Fibroblast of lung (primary cell): Measurements from ENCODE around the gene FCAR. TPM values are rescaled to one million over a fixed set of nuclear protein-coding genes. Genes with fewer than 3 reads are reported as not detected.
"Not testable (repeated sequence)": the region's sequence is repeated elsewhere in the genome, so short reads cannot be mapped to it uniquely, and the experiment has no call there.

Experiments
- DNase-seq, 2 donors: peaks; one replicate each; pipeline versions ENCODE4 v3.0.0 to v3.0.0-alpha.2; 2010; ENCODE audit warnings: low read depth in 2 of 2
- H2AFZ ChIP-seq: 2 replicates; pipeline ENCODE4 v1.5.1; 2012; ENCODE audit warnings: low read length, control low read depth, inconsistent platforms
- H3K27ac ChIP-seq: 2 replicates; pipeline ENCODE4 v1.5.1; 2011; ENCODE audit warnings: low read length, control low read depth; ENCODE audit not compliant: insufficient read depth
- H3K27me3 ChIP-seq: 2 replicates; pipeline ENCODE4 v1.5.1; 2011; ENCODE audit warnings: mild to moderate bottlenecking, low read length; ENCODE audit not compliant: control insufficient read depth, insufficient read depth
- H3K36me3 ChIP-seq: 2 replicates; pipeline ENCODE4 v1.5.1; 2011; ENCODE audit warnings: low read length; ENCODE audit not compliant: control insufficient read depth, insufficient read depth
- H3K4me1 ChIP-seq: 2 replicates; pipeline ENCODE4 v1.5.1; 2011; ENCODE audit warnings: low read length; ENCODE audit not compliant: control insufficient read depth, insufficient read depth; ENCODE audit errors: extremely low read depth
- H3K4me2 ChIP-seq: 2 replicates; pipeline ENCODE4 v1.5.1; 2011; ENCODE audit warnings: low read length, control low read depth; ENCODE audit not compliant: insufficient read depth; ENCODE audit errors: extremely low read depth
- H3K4me3 ChIP-seq, 4 experiments: fragments of 200-600 bp in 1 of 4; sonication (generic) in 1 of 4; replicated peaks in 1 of 4; 2 replicates each; pipeline ENCODE4 v1.5.1; 2011 to 2016; ENCODE audit warnings: low read length in 4 of 4, low read depth in 3 of 4, mild to moderate bottlenecking in 3 of 4, control low read depth in 2 of 4, inconsistent platforms in 1 of 4, mixed read lengths in 1 of 4; ENCODE audit not compliant: insufficient read depth in 1 of 4; ENCODE audit errors: control extremely low read depth in 1 of 4
- H3K79me2 ChIP-seq: 2 replicates; pipeline ENCODE4 v1.5.1; 2012; ENCODE audit warnings: mild to moderate bottlenecking, low read length, inconsistent platforms; ENCODE audit not compliant: control insufficient read depth, insufficient read depth
- H3K9ac ChIP-seq: 2 replicates; pipeline ENCODE4 v1.5.1; 2011; ENCODE audit warnings: mild to moderate bottlenecking, low read length, control low read depth; ENCODE audit not compliant: insufficient read depth
- H3K9me3 ChIP-seq: 2 replicates; pipeline ENCODE4 v1.5.1; 2012; ENCODE audit warnings: low read depth, low read length; ENCODE audit not compliant: control insufficient read depth, insufficient read depth
- H4K20me1 ChIP-seq: 2 replicates; pipeline ENCODE4 v1.5.1; 2011; ENCODE audit warnings: low read length; ENCODE audit not compliant: control insufficient read depth, insufficient read depth; ENCODE audit errors: extremely low read depth
- EZH2 ChIP-seq: IDR thresholded peaks from 2 replicates; pipeline ENCODE4 v1.5.1; 2012; ENCODE audit warnings: low read length, control low read depth, mild to moderate bottlenecking; ENCODE audit errors: missing control alignments
- polyA plus RNA-seq, 2 donors: library from polyadenylated mRNA; depleted of rRNA in 1 of 2; stranded (reverse) in 1 of 2; unstranded in 1 of 2; fragments of >200 nt; gene quantifications; 2 replicates each; pipeline ENCODE4 v1.2.1, GENCODE V29; 2011 to 2012; ENCODE audit warnings: missing spikeins in 1 of 2
- total RNA-seq: library from RNA; depleted of rRNA; stranded (reverse); fragments of >200 nt; gene quantifications from 2 replicates; pipeline ENCODE4 v1.2.1, GENCODE V29; 2014
- TF ChIP-seq, protein P1 (sequence below), 2 donors: IDR thresholded peaks in 1 of 2; conservative IDR thresholded peaks in 1 of 2; 1 replicate in 1 of 2; 2 replicates in 1 of 2; pipeline ENCODE4 v1.5.1; 2011 to 2012; ENCODE audit warnings: low read length in 2 of 2, control low read depth in 1 of 2, inconsistent platforms in 1 of 2, low read depth in 1 of 2, mild to moderate bottlenecking in 1 of 2

Gene FCAR
- total and polyA plus RNA-seq, 2 donors (not counting 1 experiment from before 2014, with no cell fraction given) = not detected

DNA sequence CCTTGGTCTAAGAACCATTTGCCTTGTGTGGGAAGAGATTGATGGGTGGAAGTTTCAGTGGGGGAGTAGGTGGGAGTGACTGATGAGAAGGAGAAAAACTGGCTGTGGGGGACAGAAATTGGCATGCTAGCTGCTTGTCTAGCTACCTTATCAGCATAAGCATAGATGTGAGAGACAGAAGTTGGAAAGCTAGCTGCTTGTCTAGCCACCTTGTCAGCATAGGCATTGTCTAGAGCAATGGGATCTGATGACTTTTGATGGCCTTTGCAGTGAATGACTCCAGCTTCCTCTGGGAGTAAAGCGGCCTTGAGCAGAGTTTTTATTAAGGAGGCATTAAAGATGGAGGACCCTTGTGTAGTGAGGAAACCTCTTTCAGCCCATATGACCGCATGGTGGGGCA, 22.0 kb downstream of the FCAR start:
- TF ChIP-seq, protein P1, sequence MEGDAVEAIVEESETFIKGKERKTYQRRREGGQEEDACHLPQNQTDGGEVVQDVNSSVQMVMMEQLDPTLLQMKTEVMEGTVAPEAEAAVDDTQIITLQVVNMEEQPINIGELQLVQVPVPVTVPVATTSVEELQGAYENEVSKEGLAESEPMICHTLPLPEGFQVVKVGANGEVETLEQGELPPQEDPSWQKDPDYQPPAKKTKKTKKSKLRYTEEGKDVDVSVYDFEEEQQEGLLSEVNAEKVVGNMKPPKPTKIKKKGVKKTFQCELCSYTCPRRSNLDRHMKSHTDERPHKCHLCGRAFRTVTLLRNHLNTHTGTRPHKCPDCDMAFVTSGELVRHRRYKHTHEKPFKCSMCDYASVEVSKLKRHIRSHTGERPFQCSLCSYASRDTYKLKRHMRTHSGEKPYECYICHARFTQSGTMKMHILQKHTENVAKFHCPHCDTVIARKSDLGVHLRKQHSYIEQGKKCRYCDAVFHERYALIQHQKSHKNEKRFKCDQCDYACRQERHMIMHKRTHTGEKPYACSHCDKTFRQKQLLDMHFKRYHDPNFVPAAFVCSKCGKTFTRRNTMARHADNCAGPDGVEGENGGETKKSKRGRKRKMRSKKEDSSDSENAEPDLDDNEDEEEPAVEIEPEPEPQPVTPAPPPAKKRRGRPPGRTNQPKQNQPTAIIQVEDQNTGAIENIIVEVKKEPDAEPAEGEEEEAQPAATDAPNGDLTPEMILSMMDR (conservative IDR thresholded peaks at IDR 0.05 in 1 of 2, IDR thresholded peaks at IDR 0.05 in 1 of 2; ENCODE audit: low read depth in 1 of 2, low read length in 2 of 2) = no peak
- TF ChIP-seq EZH2 = no peak
- Histone ChIP-seq H3K4me2 (no peak overlapping the region), H2AFZ (no peak overlapping the region), H3K27me3 (no peaks in the 10 kb centered on the region), H3K9ac (no peak overlapping the region), H3K9me3 (no peaks in the 10 kb centered on the region), H3K4me1 (no peaks in the 10 kb centered on the region), H3K4me3 (no peak overlapping the region), H3K36me3 (no peaks in the 10 kb centered on the region), H4K20me1 (no peaks in the 10 kb centered on the region), H3K79me2 (no peaks in the 10 kb centered on the region), H3K27ac (no peak overlapping the region)
- no peak for DNase-seq

DNA sequence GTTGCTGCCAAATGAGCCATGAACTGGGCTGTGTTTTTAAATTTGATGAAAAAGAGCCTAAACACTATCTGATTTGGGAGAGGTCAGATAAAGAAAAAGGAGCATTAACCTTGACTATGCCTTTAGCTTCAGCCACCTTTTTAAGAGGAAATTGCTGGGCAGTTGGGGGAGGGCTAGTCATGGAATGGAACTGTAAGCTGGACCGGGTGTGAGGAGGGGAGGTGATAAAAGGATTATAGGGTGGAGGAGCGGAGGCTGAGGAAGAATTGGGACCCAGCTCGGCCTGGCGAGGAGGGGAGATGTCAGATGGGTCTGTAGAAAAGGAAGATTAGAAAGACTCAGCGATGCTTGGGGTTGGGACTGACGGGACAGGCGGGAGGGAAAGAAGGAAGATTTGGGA, 24.6 kb downstream of the FCAR start:
- H3K9ac ChIP-seq, H3K79me2 ChIP-seq, H3K27ac ChIP-seq, H3K4me1 ChIP-seq, H3K27me3 ChIP-seq, H4K20me1 ChIP-seq, H3K9me3 ChIP-seq, H3K4me2 ChIP-seq, DNase-seq, H2AFZ ChIP-seq, H3K4me3 ChIP-seq, H3K36me3 ChIP-seq: not testable (repeated sequence)

- H3K36me3 ChIP-seq, H3K4me2 ChIP-seq, H3K9me3 ChIP-seq, DNase-seq, H3K79me2 ChIP-seq, H3K4me3 ChIP-seq, H3K27ac ChIP-seq, H3K9ac ChIP-seq, H3K27me3 ChIP-seq, H2AFZ ChIP-seq, H3K4me1 ChIP-seq, H4K20me1 ChIP-seq: not testable (repeated sequence)
Measured at GRCh38 chr19:54899646-54900045, 25.6 kb downstream of the FCAR start.

DNA sequence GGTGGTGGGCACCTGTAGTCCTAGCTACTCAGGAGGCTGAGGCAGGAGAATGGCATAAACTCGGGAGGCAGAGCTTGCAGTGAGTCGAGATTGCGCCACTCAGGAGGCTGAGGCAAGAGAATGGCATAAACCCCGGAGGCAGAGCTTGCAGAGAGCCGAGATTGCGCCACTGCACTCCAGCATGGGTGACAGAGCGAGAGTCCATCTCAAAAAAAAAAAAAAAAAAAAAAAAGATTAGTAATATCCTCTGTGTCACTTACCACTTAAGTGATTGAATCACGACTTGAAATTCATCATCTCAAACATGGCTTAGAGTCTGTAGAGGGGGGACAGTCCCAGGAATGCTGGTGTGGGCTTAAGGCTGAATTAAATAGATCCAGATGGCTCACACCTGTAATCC, 27.1 kb downstream of the FCAR start:
- H3K9me3 ChIP-seq, H3K4me1 ChIP-seq, DNase-seq, H3K27ac ChIP-seq, H3K4me3 ChIP-seq, H2AFZ ChIP-seq, H3K9ac ChIP-seq, H3K36me3 ChIP-seq, H3K27me3 ChIP-seq, H3K79me2 ChIP-seq, H4K20me1 ChIP-seq, H3K4me2 ChIP-seq: not testable (repeated sequence)
